NCI-H774 (cell line): Measurements from ENCODE around the gene SPRR4.
"Not testable (repeated sequence)": the region's sequence is repeated elsewhere in the genome, so short reads cannot be mapped to it uniquely, and the experiment has no call there.

Experiments
- DNase-seq: peaks from one replicate; lab custom pipeline; 2025; lab: John Stamatoyannopoulos, UW

SPRR4 gene

DNA sequence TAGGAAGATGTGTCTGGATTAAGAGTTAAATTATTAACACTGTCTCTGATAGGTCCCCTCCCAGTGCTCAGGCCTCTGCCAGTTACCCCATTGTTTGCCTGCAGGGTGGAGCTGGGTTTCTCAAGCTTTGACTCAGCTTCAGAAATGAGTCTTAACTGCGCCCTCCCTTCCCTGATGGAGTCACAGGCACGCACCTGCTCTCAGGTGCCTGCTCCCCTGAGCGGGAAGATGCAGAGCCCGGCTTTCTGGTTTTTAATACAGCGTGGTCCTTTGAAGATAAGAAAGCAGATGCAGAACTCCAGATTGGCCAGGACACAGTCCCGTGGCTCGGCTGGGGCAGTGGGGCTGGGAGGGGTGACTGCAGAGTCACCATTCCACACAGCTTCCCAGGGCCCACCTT lies 3.2 kb upstream of the SPRR4 start:
- DNase-seq: no peak

- no peak for DNase-seq
Measured at GRCh38 chr1:152968248-152968647, 2.2 kb upstream of the SPRR4 start.

- no peak for DNase-seq
Measured at GRCh38 chr1:152969036-152969435, 1.4 kb upstream of the SPRR4 start.

DNA sequence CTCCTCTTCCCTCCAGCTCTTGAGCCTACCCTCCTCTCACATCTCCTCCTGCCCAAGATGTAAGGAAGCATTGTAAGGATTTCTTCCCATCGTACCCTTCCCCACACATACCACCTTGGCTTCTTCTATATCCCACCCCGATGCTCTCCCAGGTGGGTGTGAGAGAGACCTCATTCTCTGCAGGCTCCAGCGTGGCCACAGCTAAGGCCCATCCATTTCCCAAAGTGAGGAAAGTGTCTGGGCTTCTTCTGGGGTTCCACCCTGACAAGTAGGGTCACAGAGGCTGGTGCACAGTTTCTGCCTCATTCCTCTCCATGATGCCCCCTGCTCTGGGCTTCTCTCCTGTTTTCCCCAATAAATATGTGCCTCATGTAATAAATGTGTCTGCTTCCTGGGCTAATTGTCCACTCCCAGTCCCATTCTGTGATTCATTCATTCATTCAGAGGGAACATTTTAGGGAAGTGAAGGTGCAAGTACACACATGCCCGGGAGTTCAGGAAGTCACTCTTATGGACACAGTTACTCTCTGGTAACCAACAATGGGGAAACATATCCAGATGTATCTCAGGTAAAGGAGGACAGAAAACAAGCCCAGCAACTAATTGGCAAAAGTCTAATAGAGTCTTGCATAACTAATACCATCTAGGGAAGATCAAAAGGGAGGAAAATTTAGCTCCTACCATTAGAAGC lies 1.9 kb downstream of the SPRR4 start:
- DNase-seq: no peak

GRCh38 chr1:152976688-152977087 lies 6.2 kb downstream of the SPRR4 start:
- no peak for DNase-seq

DNA sequence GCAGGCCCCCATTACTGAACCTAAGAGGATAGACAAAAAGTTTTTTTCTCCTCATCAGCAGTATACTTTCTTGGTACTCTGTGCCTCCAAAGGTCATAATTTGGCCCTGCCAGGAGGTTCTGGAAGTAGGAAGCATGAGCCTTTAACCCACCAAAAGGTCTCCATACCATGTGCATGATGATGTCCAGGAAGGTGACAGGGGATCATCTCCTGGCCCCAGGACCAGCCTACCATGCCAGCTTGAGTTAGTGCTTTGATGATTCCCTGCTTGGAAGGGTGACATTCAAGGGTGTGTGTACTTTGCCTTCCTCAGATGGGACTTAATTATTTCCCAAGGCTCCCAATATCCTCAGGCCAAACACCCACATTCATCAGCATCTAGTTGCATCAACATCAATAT lies 7.2 kb downstream of the SPRR4 start:
- DNase-seq: no peak

DNA sequence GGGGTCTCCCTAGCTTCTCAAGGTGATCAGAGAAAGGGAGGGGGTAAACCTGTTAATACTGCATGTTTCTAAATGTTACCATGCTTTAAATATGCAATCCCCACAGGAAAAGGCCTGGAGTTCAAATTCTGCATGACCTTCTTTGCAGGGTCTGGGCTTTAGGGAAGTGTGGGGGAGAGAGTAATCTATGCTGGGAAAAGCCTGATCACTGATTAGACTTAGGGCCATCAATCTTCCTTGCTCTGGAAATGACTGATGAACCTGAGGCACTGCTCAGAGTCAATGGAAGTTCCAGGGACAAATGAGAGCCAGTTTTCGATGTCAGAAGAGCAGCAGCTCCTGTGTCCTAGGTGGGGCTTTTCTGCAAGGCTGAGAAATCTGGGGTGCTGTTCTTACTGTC lies 10.2 kb downstream of the SPRR4 start:
- DNase-seq: no peak

DNA sequence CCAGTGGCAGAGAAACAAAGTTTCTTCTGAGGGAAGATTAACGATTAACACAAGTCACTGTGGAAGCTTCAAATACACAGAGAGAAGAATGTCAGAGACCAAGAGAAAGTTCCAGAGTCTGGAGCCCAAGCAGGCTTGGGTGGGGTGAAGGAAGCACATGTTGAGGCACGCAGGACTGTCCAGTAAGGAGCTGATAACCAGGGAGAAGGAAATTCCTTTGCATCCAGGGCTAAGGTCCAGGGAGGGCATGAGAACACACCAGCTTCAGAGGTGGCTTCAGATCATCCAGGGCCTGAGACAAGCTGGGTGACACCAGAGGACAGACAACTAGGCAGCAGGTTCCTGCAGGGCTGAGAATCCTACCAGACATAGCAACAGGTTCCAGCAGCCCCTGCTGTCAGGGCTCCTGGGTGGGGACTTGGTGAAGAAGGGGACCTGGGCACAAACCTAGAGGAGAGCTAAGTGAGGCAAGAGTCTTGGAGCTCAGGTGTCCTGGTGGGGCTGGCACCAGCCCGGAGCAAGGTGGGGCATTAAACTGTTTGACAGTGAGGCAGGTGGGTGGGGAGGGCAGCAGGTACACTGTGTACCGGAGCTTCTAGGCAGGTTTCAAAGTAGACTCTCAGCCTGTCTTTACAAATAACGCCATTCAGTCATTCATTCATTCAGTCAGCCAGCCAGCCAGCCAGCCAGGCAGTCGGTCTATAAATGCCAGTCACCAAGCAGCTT lies 10.9 kb downstream of the SPRR4 start:
- DNase-seq: no peak

DNA sequence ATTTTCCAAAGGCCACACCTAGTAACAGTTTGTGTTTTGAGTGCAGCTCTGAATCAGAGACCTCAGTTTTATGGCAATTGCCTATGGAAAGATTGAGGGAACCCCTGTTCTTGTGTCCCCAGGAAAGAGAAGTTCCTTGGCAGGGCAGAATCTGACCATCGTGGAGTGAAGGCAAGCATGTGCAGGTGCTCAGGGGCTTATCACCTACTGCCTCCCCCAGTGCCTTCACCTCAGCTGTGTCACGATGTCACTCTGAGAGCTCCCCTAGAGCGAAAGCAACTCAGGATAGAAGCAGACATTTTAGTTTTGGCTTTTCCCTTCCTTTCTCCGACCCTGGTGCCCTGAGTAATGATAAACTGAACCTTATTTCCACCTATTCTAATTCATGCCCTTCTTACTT lies 11.6 kb downstream of the SPRR4 start:
- no peak for DNase-seq

DNA sequence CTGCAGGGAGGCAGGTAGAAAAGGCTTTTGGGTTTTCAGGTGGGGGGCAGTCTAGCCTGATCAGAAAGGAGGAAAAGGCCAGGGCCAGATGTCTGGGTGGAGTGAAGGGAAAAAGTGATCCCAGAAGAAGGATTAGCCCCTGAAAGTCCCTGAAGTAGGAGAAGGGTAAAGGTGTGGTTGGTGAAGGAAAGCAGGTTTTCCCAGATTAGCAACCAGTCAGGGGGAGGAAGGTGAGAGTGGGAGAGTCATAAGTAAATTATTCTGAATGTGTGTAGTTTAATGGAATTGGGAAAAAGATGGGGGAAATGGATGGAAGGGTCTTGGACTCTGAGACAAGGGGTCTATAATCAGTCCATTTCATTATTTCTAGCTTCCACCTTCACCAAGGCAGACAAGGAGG lies 12.8 kb downstream of the SPRR4 start:
- no peak for DNase-seq

- DNase-seq: no peak
Measured at GRCh38 chr1:152983743-152984142, 13.3 kb downstream of the SPRR4 start, which contains the start of gene SPRR1A. SPRR1A (plus strand) TSS chr1:152984081; CDS start chr1:152985231, 1,150 bp downstream.

DNA sequence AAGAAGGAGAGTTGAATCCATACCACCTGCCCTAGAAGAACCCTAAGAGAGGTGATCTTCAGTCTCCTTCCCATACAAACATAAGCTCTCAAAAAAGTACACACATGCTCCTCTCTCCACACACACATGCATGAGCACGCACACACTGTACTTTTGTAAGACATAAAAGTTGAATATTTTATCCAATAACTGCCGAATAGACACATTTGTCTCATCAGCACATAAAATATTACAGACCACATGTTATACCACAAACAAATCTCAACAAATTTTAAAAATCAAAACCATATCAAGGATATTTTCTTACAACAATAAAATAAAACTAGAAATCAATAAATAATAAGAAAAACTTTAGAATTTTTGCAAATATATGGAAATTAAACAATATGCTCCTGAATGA lies 16.1 kb downstream of the SPRR4 start:
- no peak for DNase-seq

DNA sequence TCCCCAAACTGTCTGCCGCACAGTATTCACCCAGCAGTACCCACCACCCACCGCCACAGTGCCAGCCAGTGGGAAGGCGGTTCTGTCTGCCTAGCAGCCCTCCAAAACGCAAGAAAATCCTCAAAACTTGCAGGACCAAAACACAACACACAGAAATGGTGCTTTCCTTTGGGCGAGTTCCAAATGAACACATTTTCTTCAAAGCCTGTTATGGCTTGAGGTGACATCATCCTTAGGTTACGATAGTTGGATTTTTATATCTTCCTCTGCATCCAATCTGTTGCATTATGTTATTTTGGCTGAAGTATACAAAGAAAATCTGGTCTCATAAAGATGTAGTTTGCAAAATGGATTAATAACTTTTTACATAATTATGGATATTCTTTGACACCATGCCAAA lies 22.7 kb downstream of the SPRR4 start:
- DNase-seq: no peak

GRCh38 chr1:152995842-152996241 lies 25.4 kb downstream of the SPRR4 start:
- no peak for DNase-seq

DNA sequence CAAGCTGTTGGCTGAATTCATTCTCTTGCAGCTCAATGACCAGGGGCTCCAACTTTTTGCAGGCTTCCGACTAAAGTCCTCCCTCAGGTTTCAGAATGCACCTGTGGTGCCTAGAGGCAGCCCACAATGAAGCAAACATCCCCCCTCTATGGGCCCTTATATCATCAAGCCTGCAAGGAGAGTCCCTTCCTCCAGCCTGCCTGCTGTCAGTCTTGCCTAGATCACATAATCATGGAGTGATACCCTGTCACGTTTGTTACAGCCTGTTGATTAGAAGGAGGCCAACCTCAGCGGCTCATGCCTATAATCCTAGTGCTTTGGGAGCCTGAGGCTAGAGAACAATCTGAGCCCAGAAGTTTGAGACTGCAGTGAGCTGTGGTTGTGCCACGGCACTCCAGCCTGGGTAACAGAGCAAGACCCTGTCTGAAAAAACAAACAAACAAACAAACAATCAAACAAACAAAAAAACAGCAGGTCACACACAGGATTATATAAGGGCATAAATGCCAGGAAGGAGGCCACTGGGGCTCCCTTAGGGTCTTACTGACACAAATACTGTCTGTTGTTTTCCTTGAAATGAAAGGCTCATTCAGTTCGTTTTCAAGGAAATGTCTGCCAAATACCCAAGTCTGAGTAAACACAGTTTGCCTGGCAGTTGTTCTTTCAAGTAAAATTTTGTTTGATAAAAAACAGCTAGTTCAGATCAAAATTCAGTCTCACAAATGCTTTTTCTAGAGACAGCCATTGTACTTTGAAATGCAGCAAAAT lies 26.4 kb downstream of the SPRR4 start:
- DNase-seq: no peak

DNA sequence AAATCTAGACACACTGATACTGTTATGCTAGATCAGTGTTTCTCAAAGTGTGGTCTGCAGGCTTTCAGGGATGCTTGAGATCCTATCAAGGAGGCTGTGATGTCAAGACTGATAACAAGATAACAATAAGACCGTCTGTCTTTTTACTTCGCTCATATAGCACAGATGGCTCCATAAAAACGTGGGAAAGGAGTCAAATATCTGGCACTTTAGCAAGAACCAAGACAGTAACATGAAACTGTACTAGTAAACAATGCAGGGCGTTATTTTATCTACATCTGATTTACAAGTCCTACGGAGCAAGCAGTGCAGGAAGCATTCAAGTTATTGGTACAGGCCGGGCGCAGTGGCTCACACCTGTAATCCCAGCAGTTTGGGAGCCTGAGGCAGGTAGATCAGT lies 27.5 kb downstream of the SPRR4 start:
- no peak for DNase-seq

DNA sequence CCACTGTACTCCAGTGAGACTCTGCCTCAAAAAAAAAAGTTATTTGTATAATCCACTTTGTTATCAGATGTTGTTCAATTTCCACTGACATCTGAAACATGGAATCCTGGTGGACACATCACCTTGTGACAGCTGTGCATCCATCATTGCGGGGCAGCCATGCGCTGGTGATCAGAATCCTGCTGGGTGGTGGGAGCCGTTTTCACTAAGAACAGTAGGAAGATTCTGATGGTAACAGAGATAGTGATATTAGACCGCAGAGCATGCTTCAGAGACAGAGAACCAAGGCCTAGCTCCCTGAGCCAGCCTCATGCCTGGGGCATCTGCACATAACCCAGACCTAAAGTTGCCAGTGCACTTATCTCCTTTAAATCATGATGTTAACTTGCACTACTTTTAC lies 28.0 kb downstream of the SPRR4 start:
- no peak for DNase-seq

DNA sequence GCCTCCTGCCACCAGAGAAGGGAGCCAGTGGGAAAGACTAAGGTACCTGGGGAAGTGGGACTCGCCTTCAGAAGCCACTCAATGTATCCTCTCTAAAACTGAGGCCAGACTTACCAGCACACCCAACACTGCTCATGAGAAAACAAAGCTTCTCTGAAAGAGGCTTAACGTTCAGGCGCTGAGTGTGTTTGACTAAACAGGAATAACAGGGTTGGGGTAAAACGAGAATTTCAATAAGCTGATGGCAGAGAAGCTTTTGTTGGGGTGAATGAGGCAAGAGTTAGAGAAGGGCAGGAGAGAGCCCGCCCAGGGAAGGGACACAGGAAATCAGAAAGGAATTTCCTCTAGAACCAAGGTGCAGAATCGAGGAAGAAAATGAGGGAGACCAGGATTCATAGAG lies 29.4 kb downstream of the SPRR4 start:
- DNase-seq: no peak

DNA sequence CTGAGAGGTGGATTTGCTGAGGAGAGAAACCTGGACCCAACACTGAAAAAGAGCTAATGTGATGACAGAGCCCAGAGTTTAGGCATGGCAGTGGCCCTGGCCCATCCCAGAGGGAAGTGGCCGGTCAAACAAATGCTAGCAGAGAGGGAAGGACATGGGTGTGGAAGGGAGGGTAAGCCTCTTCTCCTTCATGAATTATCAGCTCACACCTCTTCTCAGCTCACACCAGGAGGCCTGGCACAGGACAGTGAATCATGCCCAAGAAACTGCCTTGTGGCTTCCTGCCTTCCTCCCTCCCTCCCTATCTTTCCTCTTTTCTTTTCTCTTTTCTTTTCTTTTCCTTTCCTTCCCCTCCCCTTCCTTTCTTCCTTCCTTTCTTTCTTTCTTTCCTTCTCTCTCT lies 29.8 kb downstream of the SPRR4 start:
- DNase-seq: no peak

DNA sequence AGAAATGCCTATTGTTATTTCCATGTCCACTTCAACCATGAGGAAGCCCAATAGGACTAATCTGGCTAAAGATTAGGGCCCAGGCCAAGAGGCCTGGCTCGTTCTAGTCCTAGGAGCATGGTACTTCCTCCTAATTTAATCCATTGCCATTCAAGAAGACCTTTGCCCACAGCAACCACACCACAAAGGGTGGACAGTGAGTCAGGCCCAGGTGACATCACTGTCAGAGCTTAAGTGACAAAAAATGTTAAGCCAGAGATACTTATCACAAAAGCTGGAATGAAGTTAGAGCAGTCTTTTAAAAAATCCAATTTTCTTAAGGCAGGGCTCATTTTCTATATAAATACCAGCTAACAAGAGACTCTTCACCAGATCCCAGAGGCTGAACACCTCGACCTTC lies 30.9 kb downstream of the SPRR4 start, which contains the start of gene SPRR3:
Gene SPRR3 (plus strand): TSS at position 368 of the 400 bp plus-strand sequence. CDS start 1,272 bp downstream, outside the sequence.
- DNase-seq: no peak

- DNase-seq: not testable (repeated sequence)
Measured at GRCh38 chr1:153011235-153011758, 40.8 kb downstream of the SPRR4 start.

DNA sequence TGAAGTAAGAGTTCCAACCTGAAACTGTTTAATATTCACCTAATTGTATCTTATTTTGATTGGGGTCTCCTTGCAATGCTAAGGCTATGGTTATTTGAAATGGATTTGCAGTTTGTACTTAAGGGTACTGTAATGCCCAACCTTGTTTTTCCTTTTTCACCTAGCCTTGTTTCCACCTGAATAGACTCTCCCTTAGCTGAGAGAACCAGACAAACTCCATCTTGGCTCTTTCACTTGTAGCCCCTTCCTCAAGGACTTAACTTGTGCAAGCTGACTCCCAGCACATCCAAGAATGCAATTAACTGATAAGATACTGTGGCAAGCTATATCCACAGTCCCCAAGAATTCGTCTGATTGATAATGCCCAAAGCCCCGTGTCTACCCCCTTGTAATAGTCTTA lies 51.4 kb downstream of the SPRR4 start:
- not testable (repeated sequence) for DNase-seq
